Dedifferentiated amniotic fluid mesenchymal stem cell (primary cell): ENCODE data around the gene ATM.
"Not testable (repeated sequence)": the region's sequence is repeated elsewhere in the genome, so short reads cannot be mapped to it uniquely, and the experiment has no call there.

Experiments
- DNase-seq: peaks from one replicate; pipeline ENCODE4 v3.0.0-alpha.2; 2016; ENCODE audit errors: extremely low spot score

The ATM gene

DNA sequence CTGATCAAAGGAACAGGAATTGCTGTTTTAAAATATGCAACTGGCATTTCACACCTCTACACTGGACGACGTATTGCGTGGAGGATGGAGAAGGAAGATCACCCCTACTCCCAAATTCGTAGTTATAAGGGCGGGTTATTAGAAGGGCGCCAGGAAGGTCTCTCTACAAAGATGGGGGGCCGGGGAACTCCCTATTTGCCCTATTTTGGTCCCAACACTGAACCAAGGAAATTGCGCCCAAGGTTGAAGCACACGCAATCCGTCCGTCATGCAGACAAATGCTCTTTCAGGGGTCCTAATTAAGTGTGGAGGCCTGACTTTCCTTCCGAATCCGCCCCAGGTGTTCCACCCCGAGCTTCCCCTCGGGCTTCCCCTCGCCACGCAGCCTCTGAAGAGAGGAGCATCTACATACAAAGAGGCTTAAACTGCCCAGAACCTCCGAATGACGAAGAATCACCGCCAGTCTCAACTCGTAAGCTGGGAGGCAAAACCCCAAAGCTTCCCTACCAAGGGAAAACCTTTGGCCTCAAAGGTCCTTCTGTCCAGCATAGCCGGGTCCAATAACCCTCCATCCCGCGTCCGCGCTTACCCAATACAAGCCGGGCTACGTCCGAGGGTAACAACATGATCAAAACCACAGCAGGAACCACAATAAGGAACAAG, 825 bp upstream of the ATM start:
- DNase-seq: no peak

DNA sequence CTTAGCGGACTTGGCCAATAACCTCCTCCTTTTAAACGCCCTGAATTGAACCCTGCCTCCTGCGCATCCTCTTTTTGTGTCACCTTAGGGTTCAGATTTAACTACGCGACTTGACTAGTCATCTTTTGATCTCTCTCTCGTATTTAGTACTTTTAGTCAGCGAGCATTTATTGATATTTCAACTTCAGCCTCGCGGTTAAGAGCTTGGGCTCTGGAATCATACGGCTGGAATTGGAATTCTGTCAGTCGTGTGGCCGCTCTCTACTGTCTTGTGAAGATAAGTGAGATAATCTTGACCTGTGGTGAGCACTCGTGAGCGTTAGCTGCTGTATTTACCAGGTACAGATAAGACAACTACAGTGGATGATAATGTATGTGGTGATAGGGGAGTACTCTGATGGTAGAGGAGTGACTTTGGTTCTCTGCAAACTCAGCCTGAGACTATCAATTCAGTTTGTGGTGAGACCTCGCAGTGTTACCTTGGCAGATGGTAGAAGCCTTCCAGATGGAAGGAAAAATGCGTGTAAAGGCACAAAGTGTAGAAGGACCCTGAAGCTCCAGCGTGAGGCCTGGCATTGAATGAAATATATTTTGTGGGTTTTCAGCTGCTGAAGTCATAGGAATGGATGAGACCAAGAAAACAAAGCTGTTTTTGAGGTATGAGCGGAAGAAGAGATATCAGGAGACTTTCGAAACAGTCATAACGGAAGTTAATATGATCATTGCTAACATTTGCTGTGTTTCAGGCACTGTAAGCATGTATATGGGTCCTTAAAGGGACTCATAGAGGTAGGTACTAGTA, 682 bp downstream of the ATM start:
- DNase-seq: no peak

DNA sequence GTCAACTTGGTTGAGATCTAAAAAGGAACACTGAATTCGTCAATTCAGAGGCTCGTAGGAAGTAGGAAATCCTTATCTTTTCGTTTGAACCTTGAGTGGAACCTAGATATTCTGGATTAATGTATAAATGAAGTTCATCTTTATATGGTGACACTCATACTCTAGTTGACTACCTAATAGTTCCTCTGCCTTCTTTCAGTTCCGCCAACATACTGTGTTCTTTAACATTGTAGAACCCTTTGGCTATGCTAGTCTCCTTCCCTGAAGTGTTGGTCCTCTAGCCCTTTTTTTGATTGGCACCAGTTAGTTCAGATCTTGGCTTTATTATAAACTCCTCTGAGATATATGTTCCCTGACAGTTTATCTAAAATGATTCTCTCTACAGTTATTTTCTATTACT, 1.5 kb downstream of the ATM start:
- DNase-seq: no peak

DNA sequence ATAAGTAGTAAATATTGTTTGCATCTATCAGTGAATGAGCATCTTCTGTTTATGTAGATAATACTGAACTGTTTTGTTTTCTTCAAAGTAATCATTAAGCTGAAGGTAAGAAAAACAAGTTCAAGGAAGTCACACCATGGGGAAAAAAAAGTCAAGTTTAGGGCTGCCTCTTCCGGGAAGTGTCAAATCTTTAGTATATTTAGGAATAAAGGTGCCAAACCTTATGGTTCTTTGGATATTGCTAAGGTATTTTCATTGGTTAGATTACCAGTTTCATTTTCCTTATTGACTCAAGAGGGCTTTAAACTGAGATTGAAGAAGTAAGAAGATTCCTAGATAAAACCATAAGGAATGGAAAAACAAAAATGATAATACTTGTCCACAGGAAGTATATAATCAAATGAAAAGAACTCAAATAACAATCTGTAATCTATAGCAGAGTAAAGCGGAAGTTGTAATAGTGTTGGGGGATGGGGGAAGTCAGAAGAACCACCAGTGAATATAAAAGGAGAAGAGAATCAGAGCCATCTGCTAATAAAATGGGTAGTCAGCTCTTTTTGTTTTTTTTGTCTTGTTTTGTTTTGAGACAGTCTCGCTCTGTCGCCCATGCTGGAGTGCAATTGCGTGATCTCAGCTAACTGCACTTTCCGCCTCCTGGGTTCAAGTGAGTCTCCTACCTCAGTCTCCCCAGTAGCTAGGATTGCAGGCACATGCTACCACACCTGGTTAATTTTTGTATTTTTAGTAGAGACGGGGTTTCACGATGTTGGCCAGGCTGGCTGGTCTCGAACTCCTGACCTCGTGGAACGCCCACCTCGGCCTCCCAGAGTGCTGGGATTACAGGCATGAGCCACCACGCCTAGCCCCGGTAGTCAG, 2.3 kb downstream of the ATM start:
- DNase-seq: no peak

DNA sequence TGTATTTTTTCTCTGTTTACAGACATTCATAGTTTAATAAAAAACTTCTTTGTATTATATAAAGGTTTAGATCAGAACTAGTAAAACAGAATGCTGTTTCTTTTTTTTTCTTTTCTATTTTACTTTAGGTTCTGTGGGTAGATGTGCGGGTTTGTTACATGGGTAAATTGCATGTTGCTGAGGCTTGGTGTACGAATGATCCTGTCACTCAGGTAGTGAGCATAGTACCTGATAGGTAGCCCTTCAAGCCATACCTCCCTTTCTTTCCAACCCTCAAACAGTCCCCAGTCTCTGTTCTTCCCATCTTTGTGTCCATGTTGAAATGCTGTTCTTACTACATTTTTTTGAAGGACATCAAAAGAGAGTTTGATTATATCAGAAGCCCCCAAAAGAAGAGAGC, 3.2 kb downstream of the ATM start:
- DNase-seq: no peak

DNA sequence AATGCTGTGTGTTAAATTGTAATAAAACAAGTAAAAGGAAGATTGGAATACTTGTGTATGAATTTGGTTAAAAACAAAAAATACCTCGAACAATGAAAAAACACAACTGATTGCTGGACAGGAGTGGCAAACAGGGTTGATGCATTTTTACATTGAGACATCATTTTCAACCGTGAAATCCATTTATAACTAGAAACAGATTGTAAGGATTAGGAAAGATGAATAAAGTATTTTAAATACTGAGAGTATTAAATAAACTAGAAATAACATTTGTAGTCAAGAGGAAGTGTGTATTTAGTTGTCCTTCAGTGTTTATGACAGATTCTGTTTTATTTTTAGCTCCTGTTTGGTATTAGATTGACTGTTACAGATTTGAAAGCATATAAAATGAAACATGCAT, 5.4 kb downstream of the ATM start:
- peak; percentile 73 for DNase-seq

DNA sequence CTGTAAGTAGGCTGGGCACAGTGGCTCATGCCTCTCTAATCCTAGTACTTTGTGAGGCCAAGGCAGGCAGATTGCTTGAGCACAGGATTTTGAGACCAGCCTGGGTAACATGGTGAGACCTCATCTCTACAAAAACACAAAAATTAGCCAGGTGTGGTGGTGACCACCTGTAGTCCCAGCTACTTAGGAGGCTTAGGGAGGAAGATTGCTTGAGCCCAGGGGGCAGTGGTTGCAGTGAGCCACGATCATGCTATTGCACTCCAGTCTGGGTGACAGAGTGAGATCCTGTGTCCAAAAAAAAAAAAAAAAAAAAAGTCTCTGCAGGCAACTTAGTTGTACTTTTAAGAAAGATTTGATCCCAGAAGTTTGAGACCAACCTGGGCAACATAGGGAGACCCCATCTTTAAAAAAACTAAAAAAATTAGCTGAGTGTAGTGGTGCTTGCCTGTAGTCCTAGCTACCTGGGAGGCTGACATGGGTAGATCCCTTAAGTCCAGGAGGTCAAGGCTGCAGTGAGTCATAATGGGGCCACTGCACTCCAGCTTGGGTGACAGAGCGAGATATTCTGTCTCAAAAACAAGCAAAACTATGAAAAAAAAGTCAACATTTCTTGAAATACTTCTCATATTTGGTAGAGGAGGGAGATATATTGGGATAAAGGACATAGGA, 10.5 kb downstream of the ATM start:
- DNase-seq: no peak

DNA sequence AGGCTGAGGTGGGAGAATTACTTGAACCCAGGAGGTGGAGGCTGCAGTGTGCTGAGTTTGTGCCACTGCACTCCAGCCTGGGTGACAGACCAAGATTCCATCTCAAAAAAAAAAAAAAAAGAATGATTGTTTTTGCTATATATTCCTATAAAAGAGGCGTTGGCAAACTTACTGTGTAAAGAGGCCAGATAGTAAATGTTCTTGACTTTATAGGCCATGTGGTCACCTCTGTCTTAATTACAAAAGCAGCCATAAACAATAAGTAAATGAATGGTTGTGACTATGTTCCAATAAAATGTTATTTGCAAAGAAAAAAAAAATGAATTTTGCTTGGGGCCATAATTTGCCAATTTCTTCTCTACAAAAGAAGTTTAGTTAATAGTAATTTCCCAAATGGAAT, 12.3 kb downstream of the ATM start:
- no peak for DNase-seq

DNA sequence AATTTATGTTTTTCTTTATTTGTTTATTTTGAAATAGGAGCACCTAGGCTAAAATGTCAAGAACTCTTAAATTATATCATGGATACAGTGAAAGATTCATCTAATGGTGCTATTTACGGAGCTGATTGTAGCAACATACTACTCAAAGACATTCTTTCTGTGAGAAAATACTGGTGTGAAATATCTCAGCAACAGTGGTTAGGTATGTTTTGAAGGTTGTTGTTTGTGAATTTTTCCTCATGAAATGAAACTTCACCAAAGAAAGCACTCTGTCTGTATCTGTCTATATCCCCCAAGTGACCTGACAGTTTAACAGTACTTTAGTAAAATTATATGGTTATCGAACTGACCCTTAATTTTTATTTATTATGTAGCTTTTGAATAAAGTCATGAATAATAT, 12.8 kb downstream of the ATM start:
- DNase-seq: no peak

DNA sequence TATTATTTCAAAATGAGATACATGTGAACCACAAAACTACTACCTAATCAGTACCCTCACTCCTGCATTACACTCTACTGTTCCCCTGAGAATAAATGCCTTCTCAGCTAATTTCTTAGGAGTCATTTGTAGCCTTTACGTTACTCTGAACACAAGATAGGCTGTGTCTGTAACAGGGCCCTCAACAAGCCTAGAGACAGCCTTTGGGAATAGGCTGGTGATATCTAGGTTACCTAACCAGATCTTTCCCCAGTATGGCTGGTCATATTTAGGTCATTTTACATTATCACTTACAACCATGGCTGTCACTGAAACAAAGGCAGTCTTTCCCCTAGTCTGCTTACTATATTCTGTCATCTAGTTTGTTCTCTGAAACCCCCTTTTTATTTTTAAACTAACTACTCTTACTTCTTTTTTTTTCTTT, 14.2 kb downstream of the ATM start:
- no peak for DNase-seq

DNA sequence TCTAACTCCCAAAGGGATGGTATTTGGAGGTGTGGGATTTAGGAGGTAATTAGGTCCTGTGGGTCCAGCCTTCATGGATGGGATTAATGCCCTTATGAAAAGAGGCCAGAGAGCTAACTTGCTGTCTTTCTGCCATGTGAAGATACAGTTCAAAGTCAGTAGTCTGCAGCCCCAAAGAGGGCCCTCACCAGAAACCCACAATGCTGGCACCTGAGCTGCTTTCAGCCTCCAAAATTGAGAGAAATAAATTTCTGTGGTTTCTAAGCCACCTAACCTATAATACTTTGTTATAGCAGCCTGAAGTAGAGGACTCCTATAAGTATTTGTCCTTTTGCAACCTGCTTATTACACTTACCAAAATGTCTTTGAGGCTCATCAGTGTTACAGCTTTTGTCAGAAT, 16.2 kb downstream of the ATM start:
- no peak for DNase-seq

DNA sequence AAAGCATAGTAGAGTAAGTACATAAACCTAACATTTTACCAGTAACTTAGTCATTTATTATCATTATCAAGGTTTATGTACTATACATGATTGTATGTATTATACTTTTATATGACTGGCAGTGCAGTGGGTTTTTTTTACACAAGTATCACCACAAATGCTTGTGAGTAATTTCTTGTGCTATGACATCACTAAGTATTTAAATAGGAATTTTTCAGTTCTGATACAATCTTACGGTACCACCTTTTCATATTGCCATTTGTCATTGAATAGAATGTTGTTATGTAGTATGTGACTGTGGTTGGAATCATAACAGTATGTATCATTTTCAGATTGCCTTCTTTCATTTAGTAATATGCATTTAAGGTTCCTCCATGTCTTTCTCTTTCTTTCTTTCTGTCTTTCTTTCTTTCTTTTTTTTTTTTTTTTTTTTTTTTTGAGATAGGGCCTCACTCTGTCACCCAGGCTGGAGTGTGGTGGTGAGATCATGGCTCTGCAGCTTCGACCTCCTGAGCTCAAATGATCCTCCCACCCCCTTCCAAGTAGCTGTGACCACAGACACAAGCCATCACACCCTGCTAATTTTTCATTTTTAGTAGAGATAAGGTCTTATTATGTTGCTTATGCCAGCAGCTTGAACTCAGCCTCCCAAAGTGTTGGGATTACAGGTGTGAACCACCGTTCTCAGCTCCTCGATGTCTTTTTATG, 18.6 kb downstream of the ATM start:
- DNase-seq: no peak

DNA sequence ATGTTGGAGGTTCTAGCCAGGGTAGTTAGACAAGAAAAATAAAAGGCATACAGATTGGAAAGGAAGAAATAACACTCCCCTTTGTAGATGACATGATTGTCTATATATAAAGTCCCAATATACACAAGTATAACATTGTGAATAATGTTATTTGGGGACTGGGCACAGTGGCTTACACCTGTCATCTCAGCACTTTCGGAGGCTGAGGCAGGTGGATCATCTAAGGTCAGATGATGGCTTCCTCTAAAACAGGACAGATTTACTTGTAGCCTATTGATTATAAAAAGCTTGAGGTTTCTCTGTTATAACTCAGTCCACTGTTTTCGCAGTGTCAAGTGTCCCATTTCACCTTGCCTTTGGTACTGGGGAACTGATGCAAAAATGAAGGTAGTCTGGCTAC, 19.6 kb downstream of the ATM start:
- DNase-seq: no peak

DNA sequence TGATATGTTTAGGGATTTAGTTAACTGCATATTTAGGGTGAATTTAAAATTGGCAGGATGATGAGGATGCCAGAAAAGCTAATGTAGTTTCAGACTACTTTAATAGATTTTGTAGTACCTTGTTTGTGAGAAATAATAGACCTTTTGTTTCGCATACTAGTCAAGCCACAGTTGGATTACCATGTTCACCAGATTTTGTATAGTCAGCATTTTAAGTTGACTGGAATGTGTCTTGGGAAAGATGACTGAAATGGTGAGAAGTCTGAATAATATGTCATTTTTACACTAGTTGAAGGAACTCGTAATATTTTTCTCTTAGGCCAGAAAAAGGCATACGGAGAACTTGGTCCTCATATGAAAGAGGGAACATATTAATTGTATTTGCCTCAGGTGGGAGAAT, 23.4 kb downstream of the ATM start:
- DNase-seq: no peak

DNA sequence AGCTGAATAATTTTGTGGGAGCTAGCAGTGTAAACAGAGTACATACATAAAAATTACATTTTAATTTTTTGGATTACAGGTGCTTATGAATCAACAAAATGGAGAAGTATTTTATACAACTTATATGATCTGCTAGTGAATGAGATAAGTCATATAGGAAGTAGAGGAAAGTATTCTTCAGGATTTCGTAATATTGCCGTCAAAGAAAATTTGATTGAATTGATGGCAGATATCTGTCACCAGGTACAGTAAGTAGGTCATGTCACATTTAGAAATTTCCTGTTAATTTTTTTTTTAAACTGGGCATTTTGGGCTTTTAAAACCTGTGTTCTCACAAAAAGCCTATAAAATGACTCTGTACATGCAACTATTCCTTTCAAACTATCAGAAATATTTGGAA, 24.0 kb downstream of the ATM start:
- no peak for DNase-seq

DNA sequence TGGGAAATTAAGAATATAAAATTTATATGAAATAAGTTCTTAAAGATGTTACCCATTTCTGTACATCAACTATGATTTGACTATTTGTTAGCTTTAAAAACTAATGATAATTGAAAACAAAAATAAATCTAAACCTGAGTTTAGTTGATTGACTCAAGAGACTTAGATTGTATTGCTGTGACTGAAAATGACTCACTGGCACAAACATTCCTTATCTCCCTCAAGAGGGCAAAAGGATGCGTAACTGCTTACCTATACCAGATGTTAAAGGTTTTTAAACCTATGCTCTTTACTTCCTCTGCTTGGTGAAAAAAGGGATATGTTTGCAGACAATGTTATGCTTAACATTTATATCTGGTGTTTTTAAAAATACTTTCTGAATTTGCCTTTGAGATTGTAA, 30.3 kb downstream of the ATM start:
- no peak for DNase-seq

DNA sequence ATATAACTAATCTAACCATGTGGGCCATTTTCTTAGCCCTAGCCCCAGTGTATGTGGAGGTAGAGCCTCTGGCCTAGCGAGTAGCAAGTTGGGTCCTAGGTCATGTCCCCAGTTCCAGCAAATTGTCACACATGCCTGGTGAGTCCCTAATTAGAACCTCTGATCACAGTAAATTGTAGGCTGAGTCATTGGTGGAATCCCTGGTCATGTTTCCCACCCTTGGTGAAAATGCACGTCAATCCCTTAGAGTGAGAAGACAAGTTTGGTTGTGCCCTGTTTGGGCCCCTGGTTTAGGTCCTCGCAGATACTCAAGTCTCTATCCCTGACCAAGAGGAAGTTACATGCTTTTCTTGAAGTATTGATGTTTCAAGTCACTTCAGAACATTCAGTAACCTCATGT, 46.7 kb downstream of the ATM start:
- no peak for DNase-seq

DNA sequence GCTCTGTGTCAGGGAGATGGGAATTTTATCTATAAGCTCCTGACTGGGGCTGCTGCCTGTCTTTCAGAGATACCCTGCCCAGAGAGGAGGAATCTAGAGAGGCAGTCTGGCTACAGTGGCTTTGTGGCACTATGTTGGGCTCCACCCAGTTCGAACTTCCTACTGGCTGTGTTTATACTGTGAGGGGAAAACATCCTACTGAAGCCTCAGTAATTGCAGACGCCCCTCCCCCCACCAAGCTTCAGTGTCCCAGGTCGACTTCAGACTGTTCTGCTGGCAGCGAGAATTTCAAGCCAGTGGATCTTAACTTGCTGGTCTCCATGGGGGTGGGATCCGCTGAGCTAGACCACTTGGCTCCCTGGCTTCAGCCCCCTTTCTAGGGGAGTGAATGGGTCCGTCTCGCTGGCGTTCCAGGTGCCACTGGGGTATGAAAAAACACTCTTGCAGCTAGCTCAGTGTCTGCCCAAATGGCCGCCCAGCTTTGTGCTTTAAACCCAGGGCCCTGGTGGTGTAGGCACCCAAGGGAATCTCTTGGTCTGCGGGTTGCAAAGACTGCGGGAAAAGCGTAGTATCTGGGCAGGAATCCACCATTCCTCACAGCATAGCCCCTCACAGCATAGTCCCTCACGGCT, 54.2 kb downstream of the ATM start:
- DNase-seq: not testable (repeated sequence)

DNA sequence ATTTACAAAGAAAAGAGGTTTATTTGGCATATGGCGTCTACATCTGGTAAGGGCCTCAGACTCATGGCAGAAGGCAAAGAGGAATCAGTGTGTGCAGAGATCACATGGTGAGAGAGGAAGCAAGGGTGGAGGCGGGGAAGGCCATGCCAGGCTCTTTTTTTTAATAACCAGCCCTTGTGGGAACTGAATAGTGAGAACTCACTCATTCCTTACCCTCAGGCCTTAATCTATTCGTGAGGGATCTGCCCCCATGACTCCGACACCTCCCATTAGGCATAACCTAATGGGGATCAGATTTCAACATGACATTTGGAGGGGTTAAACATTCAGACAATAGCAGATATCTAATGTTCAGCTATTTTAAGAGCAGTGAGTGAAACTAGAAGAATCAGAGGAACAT, 55.7 kb downstream of the ATM start:
- no peak for DNase-seq

DNA sequence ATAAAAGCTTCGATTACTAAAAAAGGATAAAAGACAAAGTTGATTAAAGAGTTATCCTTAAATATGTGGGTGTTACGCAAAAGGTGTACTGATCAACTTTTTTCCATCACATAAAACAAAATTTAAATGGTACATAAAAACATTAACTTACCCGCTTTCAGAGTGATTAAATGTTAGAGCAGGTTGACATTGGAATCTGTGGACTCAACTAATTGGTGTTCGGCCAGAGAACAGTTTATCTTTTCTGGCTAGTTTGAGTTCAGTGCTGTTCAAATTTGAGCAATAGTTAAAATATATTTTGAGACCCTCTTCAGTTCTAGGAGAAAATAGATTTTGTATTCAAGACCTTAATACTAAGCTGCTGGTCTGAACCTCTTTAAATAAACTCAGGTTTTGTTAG, 56.1 kb downstream of the ATM start:
- no peak for DNase-seq

DNA sequence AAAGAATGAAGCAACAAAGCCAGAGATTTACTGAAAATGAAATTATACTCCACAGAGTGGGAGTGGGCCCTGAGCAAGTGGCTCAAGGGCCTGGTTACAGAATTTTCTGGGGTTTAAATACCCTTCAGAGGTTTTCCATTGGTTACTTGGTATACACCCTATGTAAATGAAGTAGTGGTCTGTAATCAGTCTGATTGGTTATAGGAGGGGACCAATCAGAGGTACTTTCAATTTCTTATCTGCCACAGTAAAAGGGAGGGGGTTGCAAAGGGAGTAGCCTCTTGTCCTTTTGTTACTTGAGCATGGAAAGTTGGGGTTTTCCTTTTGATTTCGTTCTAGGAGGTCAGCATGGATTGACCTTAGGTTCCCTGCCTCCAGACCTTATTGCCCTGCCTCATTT, 63.5 kb downstream of the ATM start:
- no peak for DNase-seq
